Measurements from ENCODE around the gene ROBO4. TPM values are rescaled to one million over a fixed set of nuclear protein-coding genes. Genes with fewer than 3 reads are reported as not detected.
A peak's percentile ranks its signal among the peaks of the same experiment; 100 is the strongest.

ROBO4 gene
- total and polyA plus RNA-seq, 2 of the 13 experiments (the other 11 are each of a cell fraction or from before 2014, with no cell fraction given): 0.07 to 1.1 TPM

- TF ChIP-seq YEATS4 (CRISPR knock-in tag; IDR thresholded peaks at IDR 0.05; ENCODE audit: borderline replicate concordance) (0 out of 2 replicates have a peak, but pooled peaks have one; percentile 30), ZGPAT (CRISPR knock-in tag; IDR thresholded peaks at IDR 0.05) (peak; percentile 57), ASH2L (IDR thresholded peaks at IDR 0.05; ENCODE audit: insufficient read length, low read depth, low read length) (peak; percentile 71), ZBTB8A (CRISPR knock-in tag; IDR thresholded peaks at IDR 0.05; ENCODE audit: borderline replicate concordance, low read depth) (no peak)
- TF ChIP-seq, protein P1, sequence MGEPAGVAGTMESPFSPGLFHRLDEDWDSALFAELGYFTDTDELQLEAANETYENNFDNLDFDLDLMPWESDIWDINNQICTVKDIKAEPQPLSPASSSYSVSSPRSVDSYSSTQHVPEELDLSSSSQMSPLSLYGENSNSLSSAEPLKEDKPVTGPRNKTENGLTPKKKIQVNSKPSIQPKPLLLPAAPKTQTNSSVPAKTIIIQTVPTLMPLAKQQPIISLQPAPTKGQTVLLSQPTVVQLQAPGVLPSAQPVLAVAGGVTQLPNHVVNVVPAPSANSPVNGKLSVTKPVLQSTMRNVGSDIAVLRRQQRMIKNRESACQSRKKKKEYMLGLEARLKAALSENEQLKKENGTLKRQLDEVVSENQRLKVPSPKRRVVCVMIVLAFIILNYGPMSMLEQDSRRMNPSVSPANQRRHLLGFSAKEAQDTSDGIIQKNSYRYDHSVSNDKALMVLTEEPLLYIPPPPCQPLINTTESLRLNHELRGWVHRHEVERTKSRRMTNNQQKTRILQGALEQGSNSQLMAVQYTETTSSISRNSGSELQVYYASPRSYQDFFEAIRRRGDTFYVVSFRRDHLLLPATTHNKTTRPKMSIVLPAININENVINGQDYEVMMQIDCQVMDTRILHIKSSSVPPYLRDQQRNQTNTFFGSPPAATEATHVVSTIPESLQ (CRISPR knock-in tag; conservative IDR thresholded peaks at IDR 0.05): 0 out of 2 replicates have a peak, but pooled peaks have one; percentile 74
Measured at GRCh38 chr11:124942466-124943253, 45.0 kb upstream of the ROBO4 start (continued).

DNA sequence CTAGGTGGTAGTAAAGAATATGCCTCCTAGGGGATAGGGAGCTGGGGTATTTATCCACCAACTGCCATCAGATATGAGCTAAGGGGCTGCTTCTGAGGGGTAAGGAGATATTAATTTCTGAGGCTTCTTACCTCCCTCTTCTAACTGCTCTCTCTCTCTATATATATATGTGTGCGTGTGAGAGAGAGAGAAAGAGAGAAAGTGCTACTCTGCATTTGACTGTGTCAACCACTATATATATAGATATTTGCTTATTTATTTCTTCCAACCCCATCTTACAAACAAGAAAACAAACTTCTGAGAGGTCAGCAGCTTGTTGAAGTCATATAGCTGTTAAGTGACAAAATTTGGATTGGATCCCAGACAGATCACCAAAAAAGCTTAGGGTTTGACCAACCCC is 44.0 kb upstream of the ROBO4 start:
- BruUV-seq (replicated peaks): no TSS peak
- H2AFZ ChIP-seq (ENCODE audit: low read length): no peak overlapping the region
- H3K27ac ChIP-seq (ENCODE audit: extremely low read length, insufficient read depth, low read length): peak overlapping the region; percentile 89
- no peaks in the 10 kb centered on the region for H4K20me1 ChIP-seq (ENCODE audit: insufficient read depth, low read length)
- intact Hi-C loops (cut with micrococcal nuclease; ENCODE audit: unreplicated experiment): no loop called here
- H3K36me3 ChIP-seq (replicated peaks in 1 of 2; ENCODE audit: control insufficient read depth in 1 of 2, insufficient read depth in 2 of 2, low read length in 2 of 2): no peaks in the 10 kb centered on the region
- H3K9ac ChIP-seq (ENCODE audit: insufficient read depth, low read depth, low read length): peak overlapping the region; percentile 58
- no peak for ATAC-seq
- peaks cover under 1% of the 10 kb centered on the region for H3K79me2 ChIP-seq (ENCODE audit: insufficient read depth, low read length)
- H3K27me3 ChIP-seq (ENCODE audit: control insufficient read depth in 1 of 2, insufficient read depth in 2 of 2, low read length in 2 of 2): no peaks in the 10 kb centered on the region
- TF ChIP-seq ZNF274 (CRISPR knock-in tag; IDR thresholded peaks at IDR 0.05) (no peak), ZNF737 (CRISPR knock-in tag; IDR thresholded peaks at IDR 0.05; ENCODE audit: borderline replicate concordance) (no peak)
- no peaks in the 10 kb centered on the region for H3K9me3 ChIP-seq (ENCODE audit: low read length)
- WGBS (ENCODE audit: low lambda C conversion rate): 100% methylated on average over 1 of the region's 1 CpG
- in situ Hi-C loops (cut with HindIII; ENCODE audit: extremely low pct_ligation_motif_present, low pct_unique_long_range_greater_than_20kb): no loop called here
- POLR2A ChIA-PET: interaction anchor here (0.6 to 5.3 kb wide), 2 partner anchors 12 to 1412 kb away, joined by 3 to 34 read pairs; partner anchors contain the start of gene CCDC15
- peak overlapping the region; percentile 72; the same call in 1 of the 2 replicates for H3K4me2 ChIP-seq (ENCODE audit: low read depth, low read length)
- CTCF ChIA-PET (ENCODE audit: low intra/inter-chr PET ratio, low total read pairs): no interaction called here
- peaks cover 90% of the 10 kb centered on the region for H3K4me1 ChIP-seq (ENCODE audit: insufficient read depth, low read length)
- no peak for FAIRE-seq
- DNase-seq (ENCODE audit: low spot score): no peak
- H3K4me3 ChIP-seq (replicated peaks in 1 of 3; ENCODE audit: insufficient read depth in 1 of 3, low read depth in 2 of 3, low read length in 3 of 3): no peak overlapping the region

Measured in HepG2 (cell line).